CD1c-positive myeloid dendritic cell (primary cell): ENCODE data around the gene ENTHD1.

ENCODE experiments used
- DNase-seq: peaks from one replicate; pipeline ENCODE4 v3.0.0-alpha.2; 2016; ENCODE audit errors: extremely low spot score

ENTHD1 gene

DNA sequence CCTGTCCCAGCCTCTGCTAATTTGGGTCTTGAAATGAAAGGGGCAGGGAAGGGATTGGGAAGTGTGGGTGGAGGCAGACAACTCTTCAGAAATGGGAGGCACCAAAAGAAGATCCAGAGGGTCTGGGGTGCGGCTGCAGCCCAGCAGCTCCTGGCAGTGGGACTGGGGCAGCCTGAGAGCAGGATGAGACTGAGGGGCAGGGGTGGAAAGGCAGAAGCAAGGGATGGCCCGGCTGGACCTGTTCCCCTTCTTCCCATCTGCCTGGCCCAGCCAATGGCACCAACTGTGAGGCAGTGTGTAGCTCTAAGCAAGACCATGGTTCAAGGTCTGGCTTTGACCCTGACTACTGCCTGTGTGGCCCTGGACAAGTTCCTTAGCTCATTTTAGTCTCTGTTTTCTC, 160.4 kb downstream of the ENTHD1 start:
- no peak for DNase-seq

DNA sequence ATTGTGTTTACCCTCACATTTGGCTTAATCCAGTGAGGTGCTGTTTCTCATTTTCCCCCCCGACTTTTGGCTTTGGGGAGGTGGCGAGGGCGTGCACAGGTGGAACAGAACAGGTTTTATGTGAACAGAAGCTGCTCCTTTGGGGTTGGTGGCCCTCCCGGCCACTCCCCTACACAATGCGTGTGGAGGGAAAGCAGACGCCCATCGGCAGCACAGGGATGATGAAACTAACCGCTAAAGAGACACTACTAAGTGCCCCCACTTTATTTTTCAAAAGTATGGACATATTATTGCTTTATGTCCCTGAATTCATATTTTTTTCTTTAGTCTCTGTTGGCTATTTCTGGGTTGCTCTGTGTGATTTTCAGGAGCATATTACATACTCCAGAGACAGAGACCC, 160.9 kb downstream of the ENTHD1 start:
- DNase-seq = no peak

DNA sequence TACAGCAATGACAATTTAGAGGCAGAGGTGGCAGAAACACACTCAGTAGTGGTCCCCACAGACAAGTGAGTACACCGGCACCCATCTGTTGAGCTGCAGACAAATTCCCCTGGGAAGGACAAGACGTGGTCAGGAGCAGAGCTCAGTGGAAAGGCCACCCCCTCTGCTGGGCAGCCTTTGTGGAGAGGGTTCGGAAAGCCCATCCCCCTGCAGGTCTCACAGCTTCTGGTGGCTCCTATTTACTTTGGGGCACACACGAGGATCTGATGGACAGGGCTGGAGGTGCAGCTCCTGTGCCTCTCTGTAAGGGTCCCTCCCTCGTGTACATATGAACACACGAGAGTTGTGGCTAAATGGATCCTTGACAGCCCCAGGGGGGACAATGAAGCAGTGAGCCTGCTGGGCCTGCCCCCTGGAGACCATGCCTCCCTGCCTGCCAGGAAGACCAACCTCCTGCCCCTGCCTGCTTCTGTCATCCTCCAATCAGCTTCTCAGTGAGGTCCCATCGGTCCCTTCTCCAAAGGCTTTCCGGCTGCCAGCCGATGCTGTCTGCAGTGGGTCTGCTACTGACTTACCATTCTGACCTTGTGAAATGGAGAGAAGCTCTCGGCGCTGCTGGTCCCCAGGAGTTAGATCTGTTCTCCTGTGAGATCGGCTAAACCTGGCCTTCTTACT, 161.5 kb downstream of the ENTHD1 start:
- no peak for DNase-seq

DNA sequence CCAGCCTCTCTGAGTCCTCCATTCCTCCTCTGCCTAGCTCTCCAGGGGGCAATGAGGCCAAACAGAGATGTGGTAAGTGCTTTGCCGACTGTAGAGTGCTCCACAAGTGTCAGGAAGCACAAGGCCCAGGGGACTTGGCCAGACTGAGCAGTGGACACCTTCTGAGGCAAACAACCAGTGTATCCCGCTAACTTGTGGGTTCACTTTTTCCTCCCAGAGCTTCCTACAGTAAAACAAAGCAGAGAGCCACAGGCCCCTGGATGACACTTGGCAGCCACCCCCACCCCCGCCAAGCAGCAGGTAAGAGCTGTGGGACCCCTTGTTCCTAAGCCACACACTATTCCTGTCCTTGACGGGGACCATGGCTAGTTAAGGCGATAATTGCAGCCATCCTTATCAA, 162.1 kb downstream of the ENTHD1 start:
- DNase-seq = no peak

DNA sequence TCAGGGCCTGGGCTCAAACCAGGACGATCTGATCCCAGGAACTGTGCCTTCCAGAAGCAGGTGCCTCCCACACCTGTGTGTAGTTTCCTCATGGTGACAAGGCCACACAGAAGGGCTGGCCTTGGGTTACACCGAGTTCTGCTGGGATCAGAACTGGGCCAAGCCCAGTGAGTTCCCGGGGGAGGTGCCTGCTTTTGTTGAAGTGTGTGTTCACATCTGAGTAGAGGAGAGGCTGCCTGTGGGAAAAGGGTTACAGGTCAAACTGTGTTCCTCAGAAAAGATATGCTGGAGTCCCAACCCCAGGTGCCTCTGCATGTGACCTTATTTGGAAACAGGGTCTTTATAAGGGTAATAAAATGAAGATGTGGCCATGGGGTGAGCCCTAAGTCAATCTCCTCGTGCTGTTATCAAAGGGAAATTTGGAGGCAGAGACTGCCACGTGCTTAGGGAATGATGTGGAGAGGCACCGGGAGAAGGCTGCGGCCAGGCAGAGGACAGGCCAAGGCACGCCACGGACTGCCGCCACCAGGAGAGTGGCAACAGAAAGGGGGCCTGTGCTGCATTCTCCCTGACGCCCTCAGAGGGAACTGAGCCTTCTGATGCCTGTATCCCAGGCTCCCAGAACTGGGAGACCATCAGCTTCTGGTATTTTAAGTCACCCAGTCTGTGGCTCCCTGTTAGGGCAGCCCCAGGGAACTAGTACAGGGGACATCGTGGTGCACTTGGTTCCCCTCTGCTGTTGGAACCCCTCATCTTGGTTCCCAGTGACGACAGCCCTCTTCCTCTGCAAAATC, 164.2 kb downstream of the ENTHD1 start:
- no peak for DNase-seq

DNA sequence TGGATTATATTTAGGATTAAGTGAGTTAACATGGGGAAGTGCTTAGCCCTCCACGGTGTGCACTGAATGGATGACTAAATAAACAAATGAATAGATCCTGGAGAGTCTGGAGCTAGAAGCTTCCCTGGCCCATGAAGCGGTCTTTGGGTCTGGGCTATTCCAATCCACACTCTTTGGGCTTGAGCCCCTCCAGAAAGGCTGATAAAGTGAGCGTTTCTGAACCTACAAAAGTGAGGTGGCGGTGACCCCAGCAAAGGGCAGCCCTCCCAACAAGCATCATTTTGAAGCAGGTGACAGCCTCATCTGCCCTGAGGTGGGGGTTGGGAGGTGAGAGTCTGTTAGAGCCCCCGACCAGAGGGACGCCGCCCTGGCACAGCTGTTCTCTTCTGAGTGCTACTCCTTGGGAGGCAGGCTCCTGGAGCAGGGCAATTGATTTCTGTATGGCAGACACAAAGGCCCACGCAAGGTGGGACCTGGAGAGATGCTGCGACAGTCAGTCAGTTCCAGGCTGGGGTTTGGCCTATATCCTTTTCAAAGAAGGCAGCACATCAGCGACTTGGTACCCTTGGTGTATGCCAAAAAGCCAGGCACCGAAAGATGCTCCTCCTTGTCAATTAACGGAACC, 165.2 kb downstream of the ENTHD1 start:
- DNase-seq = no peak

DNA sequence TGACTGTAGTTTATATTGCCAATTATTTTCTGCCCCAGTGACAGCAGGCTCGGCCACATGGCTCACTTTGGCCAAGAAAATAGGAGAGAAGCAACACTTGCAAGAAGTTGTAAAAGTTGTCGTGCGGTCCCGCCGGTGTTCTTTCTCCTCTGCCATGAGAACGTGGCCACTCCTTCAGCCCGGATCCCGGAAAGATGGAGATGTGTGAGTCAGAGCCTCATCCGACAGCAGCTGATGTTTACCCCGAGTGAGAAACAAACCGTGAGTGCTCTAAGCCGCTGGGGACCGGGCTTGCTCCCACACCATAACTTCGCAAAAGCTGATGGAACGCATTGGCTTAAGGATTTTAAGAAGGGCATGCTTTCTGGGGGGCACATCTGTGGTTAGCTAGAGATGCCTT, 166.0 kb downstream of the ENTHD1 start:
- no peak for DNase-seq

DNA sequence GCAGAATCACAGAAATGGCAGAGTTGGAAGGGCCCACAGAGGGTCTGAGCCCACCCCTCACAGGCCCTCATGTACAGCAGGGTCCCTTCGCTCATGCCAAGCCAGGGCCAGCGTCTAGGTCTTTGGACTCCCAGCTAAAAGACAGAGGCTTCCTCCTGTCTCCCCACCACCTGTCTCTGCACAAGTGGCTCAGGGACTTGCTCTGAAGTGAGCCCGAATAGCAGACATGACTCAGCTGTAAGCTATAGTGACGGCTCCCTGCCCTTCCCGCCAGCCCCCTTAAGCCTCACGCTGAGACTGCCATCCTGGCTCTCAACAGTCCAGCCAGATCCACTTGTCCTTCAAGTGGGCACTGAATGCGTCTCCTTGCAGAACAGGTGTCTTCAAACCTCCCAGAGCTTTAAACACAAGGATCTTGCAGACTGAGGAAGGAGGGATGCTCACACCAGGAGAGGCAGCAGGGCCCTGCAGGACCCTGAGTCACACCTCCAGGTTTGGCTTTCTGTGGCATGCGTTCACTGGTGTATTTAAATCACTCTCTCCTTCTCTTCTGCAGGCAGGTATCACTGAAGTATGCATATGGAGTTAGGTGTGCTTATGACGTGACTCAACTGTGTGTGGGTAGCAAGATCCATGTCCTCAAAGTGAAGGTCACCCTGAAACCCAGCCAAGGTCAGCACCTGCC, 168.1 kb downstream of the ENTHD1 start:
- DNase-seq = no peak

DNA sequence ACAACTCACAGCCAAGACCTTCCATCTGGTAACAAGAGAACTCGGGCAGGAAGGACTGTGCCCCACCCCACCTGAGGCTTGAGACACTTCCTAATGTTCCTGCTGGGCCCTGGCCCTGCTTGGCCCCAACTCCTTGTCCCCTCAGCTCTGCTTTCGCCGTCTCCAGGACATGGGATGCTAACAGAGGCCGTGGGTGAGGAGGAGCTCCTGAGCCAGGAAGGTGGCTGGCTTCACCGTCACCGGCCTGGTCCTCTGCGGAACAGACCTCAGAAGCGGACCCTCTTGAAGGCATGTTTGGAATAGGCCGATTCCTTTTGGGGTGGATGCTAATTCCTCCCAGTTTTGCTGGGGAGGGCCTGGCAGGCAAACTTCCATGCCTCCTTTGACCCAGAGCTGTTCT, 168.7 kb downstream of the ENTHD1 start:
- DNase-seq = no peak

DNA sequence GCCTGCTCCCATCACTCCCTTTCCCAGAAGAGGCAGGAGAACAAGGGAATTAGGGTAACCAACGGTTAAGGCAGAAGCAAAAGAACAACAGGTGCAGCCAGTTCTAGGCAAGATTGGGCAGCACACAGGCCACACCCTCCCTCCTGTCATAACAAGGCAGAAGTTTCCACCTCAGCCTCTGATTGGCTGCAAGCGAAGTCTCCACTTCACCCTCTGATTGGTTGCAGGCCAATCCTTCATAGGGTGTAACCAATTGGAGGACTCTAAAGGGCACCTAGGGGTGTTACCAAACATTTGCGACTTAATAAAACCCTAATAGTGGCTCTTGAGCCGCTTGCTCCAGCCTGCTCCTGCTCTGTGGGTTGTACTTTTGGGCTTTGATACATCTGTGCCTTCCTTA, 169.2 kb downstream of the ENTHD1 start:
- no peak for DNase-seq

DNA sequence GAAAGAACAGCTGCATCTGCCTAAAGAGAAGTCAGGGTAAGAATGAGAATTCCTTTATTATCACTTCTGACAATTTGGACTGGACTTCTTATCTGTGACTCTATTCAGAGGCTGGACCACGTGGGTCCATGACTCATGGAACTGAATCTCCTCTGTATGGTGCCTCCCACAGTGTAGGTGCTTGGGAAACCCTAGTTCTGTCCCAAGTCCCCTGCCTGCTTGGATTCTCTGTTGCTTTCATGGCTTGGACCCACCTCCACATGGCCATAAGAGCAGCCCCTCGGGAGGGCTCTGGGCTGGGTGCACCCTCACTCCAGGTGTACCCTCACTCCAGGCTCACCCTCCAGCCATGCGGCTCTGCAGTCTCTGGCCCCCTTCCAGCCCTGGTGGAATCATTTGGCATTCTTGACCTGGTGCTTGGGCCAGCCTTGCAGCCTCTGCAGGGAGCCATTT, 169.6 kb downstream of the ENTHD1 start:
- no peak for DNase-seq

DNA sequence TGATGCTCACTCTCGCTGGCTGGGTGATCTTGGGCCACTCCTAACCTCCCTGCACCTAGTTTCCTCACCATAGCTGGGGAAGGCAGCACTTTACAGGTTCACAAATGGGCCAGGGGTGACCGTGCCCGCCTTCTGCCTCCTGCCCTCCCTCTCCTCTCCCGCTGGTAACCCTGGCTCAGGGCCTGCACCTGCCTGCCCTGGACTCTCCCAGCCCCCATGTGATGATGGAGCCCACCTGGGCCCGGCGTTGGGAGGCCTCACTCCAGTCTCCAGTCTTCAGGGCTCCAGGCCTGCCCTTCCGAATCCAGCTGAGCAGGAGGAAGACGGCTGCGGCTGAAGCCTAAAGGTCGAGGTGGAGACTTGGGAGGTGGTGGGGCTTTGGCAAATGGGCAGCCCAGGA, 170.1 kb downstream of the ENTHD1 start:
- no peak for DNase-seq

DNA sequence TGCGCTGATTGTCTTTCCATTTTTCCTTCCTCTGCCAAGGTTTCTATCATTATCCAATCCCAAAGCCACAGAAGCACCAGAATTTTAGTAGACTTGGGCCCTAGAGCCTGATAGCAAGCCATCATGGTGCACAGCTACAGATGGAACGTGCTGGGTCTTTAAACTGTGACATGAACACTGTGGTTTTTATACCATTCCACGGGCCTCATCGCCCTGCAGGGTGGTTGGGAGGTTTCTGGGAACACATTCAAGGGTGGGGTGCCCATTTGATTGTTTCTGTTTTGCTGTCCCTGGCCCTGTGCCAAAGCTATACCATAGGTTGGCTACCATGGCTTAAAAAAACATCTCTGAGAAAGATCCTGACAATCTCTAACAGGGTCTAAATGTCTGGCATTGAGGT, 171.1 kb downstream of the ENTHD1 start:
- DNase-seq = no peak

DNA sequence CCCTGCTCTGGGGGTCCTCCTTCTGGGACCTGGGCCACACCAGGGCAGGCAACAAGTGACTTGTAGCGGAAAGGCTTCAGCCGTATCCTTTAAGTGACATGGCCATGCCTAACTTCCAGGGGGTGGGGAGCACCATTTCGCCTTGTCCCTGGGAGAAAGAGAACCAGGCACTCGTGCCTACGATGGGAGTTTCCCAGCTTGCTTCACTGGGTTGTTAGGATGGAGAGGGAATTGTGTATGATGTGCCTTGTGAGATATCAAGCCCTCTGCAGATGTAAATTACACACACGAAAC, 171.6 kb downstream of the ENTHD1 start:
- DNase-seq = no peak

DNA sequence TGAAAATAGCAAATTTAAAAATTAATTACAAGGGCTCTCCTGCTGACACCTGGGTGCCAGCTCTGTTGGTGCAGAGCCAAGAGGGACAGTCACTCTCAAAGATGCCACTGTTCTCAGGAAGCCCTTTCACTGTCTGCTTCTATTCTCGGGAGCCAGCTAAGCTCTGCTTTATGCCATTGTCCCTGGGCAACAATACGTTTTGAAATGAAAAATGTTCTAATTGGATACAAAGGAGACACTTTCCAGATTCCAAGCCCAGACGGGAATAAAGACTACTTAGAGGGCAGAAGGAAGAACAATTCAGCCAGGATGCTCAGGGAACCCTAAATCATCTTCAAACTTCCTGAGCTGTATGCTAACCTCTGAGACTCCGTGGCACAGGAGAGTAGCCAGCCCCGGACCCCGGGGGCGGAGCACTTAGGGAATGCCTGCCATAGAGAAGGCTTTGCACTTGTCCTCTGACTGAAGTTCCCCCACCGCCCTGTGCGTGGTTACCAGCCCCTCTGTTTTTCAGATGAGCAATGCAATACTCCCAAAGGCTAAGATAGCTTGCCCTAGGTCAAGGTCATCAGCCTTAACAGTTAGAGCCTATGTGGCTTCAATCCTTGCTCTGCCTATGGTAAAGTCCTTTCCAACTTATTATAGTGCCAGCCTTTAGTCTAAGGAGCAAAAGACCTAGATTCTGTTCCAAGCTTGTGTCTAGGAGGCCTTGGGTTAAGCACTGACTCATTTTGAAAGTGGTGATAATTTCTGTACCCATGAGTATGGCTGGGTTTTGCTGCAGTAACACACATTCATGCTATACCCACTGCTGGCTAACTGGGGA, 172.1 kb downstream of the ENTHD1 start:
- no peak for DNase-seq

DNA sequence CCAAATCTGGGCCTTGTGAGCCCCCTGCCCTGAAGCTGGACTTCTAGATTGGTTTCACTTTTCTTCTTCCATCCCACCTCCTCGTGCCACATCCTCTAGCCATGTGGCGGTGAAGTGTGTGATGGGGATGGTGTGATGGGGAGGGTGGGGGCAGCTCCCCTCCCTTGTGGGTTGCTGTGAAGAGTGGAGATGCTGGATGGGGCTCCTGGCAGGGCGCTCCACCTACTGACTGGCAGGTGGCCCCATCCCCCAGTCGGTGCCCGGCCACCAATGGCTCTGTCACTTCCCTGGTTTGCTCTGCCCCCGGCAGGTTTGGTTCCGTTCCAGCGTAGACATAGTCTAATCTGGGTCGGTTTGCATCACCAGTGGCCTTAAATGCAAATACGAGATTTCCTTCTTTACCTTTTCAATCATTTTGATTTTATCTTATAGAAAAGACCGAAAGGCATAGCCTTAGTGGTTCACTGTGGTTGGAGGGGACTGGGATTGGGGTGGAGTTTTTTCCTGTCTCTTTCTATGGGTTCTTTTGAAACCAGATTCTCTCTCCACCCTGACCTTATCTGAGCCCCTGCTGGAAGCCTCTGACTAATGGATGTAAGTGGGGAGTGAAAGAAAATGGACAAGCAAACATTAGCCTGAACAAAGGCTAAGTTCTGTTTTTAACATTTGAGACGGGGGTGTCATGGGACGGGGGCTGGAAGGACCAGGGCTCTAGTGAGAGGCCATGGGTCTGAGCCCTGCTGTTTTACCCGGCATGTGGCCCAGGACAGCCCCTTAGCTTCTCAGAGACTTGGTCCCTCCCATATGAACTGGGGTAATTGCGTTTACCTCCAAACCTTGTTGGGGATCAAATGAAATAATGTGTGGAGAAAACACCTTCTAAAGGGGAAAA, 173.8 kb downstream of the ENTHD1 start:
- no peak for DNase-seq

DNA sequence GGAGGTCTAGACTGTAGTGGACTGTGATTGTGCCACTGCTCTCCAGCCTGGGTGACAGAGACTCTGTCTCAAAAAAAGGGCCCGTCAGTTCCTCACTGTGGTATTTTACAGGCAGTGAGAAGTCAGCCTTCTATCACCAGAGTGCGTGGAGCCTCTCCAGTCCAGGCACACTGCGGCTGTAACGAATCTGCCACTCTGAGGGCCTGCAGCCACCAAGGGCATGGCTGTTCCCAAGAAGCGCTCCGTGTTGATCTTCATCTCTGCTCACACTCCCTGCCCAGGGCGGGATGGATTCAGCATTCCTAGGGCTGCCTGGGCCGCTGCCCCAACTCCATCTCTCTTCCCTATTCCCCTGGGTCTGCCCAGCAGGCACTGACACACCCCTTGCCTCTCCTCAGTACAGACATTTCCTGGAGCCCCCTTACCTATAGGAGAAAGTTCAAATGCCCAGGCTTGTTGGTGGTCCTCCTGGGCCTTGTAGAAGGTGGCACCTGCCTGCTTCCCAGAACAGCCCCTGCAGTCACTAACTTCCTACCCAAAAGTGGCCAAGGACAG, 174.6 kb downstream of the ENTHD1 start:
- DNase-seq = no peak

DNA sequence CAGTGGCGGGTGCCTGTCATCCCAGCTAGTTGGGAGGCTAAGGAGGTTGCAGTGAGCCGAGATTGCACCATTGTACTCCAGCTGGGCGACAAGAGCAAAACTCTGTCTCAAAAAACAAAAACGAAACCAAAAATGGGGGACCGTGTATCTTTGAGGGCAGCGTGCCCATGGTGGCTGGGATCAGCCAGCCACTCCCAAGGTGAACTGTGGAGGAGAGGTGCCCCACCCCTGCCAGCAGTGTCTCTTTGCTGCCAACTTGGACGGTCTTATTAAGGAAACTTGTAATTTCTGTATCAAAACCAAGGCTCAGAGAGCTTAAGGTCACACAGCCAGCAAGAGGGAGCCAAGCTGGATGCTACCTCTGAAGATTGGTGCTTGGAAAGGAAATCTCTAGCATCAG, 175.4 kb downstream of the ENTHD1 start:
- no peak for DNase-seq

DNA sequence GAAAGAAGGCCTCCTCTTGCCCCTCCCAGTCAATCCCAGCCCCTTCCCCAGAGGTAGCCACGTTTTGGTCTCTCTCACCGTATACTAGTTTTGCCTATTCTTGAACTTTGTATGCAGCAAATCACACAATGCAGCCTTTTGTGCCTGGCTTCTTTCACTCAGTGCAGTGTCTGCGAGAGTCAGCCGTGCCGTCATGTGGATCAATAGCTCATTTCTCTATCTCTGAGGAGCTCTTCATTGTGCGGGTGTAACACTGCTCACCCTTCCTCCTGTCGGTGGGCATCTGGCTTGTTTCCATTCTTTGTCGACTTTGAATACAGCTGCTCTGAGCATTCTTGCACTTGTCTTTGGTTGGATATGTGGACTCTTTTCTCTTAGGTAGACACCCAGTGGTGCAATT, 176.5 kb downstream of the ENTHD1 start:
- DNase-seq = no peak

DNA sequence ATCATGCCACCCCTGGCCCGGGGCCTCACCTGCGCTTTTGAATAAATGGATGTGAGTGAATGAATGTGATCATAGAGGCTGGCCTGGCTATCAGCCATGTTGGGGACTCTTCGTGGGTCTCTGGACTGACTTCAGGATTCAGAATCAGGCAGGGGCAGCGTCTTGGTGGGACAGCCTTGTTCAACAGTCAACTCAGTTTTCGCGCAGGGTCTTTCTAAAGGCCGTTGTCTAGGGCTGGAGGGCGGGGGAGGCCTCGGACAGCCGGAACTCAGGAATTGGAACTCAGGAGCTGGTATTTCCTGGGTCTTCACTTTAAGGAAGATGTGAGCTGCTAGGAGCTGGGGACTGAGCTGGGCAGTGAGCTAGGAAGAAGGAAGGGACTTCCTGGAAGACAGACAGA, 177.0 kb downstream of the ENTHD1 start:
- no peak for DNase-seq
